Raji (cell line): ENCODE results near the gene PAQR9.

Experiments
- POLR2A ChIP-seq: IDR thresholded peaks from 2 replicates; pipeline ENCODE4 v1.6.1; 2011; ENCODE audit warnings: low read depth, low read length, control low read depth; ENCODE audit not compliant: insufficient read depth

Gene PAQR9

GRCh38 chr3:142987707-142988106 lies 24.2 kb upstream of the PAQR9 start:
- no peak for TF ChIP-seq POLR2A

- no peak for TF ChIP-seq POLR2A
These were observed 23.7 kb upstream of the PAQR9 start for GRCh38 chr3:142987080-142987700.

GRCh38 chr3:142984255-142984654 lies 20.8 kb upstream of the PAQR9 start:
- no peak for TF ChIP-seq POLR2A

- no peak for TF ChIP-seq POLR2A
These were observed 19.8 kb upstream of the PAQR9 start for GRCh38 chr3:142983318-142983717.

GRCh38 chr3:142982038-142982773 lies 18.7 kb upstream of the PAQR9 start:
- no peak for TF ChIP-seq POLR2A

GRCh38 chr3:142981108-142981507 lies 17.6 kb upstream of the PAQR9 start:
- TF ChIP-seq POLR2A: no peak

GRCh38 chr3:142977399-142977728 lies 13.9 kb upstream of the PAQR9 start:
- TF ChIP-seq POLR2A: no peak

GRCh38 chr3:142976621-142977398 lies 13.3 kb upstream of the PAQR9 start:
- TF ChIP-seq POLR2A: no peak

- TF ChIP-seq POLR2A: no peak
These were observed 12.0 kb upstream of the PAQR9 start for GRCh38 chr3:142975316-142975995.

GRCh38 chr3:142973217-142974009 lies 9.9 kb upstream of the PAQR9 start:
- no peak for TF ChIP-seq POLR2A

- no peak for TF ChIP-seq POLR2A
These were observed 8.7 kb upstream of the PAQR9 start for GRCh38 chr3:142972092-142972753.

- no peak for TF ChIP-seq POLR2A
These were observed 8.0 kb upstream of the PAQR9 start for GRCh38 chr3:142971431-142971830.

- TF ChIP-seq POLR2A: no peak
These were observed 5.0 kb upstream of the PAQR9 start for GRCh38 chr3:142968319-142969025.

GRCh38 chr3:142966808-142967207 lies 3.3 kb upstream of the PAQR9 start:
- no peak for TF ChIP-seq POLR2A
